A172 (cell line): ENCODE data around the gene ID2. TPM values are rescaled to one million over a fixed set of nuclear protein-coding genes. Genes with fewer than 3 reads are reported as not detected.

Experiments
- DNase-seq: peaks from one replicate; pipeline ENCODE4 v3.0.0-alpha.2; 2015; ENCODE audit warnings: low spot score
- total RNA-seq: library from RNA; depleted of rRNA; stranded (reverse); fragments of >200 nt; shearing (Covaris generic); gene quantifications from 2 replicates; pipeline ENCODE4 v1.2.3, GENCODE V29; 2014

The ID2 gene
- total RNA-seq, 1 experiment from 2014 or later = 98.8 TPM

DNA sequence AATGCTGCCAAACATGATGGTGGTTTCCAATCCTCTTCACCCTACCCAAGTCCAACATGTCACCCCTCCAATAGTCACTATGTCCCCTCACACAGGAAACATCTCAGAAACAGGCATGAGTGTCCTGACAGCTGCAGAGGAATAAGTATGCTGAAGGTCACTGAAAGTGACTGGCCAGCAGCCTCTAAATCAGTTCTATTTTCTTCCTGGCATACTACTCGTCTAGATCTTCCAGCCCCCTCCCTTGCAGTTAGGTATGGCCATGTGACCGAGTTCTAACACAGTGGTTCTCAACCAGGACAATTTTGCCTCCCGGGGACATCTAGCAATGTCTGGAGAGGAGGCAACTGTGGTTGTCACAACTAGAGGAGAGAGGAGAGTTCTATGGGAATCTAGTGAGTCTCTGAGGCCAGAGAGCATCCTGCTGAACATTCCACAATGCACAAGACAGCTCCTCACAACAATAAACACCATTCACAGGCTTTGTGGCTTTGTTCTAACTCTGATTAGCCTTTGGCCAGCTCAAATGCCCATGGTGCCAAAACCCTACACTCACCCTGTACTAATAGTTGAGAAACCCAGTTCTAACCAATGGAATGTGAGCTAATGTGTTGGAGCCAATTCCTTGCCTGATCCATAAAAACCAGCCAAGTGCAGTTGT lies 12.6 kb upstream of the ID2 start:
- DNase-seq = no peak

DNA sequence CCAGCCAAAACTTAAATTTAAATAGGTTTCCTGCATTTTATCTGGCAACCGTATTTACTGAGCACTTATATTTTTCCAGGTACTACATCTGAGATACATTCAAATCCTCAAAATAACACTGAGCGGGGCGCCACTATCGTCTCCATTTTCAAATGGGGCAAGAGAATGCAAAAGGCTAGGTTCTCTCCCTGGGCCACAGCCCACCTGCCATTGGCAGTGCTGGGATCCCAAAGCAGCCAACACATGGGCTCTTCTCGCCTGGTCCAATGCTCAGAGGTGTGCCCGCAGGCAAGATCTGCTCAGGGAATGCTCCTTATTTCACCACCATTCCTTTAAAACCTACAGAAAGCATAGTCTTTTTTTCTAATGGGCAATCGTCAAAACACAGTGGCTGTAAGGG lies 11.3 kb upstream of the ID2 start:
- no peak for DNase-seq

DNA sequence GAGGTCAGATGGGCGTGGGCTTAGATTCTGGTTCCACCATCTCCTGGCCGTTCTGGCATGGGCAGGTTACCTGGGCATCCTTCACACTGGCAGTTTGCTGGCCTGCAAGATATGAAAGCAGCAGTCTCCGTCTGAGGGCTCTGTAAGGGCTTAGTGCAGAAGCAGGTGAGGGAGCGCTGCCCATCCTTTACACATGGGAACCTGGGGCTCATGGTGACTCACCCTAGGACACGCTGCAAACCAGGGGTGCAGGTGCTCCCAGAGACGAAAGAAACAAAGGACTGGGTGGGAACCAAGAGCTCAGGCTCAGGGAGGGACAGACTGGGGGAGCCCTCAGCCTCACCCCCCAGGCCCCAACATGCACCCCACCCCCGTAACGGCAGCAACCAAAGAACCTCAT lies 10.7 kb upstream of the ID2 start:
- DNase-seq = no peak

DNA sequence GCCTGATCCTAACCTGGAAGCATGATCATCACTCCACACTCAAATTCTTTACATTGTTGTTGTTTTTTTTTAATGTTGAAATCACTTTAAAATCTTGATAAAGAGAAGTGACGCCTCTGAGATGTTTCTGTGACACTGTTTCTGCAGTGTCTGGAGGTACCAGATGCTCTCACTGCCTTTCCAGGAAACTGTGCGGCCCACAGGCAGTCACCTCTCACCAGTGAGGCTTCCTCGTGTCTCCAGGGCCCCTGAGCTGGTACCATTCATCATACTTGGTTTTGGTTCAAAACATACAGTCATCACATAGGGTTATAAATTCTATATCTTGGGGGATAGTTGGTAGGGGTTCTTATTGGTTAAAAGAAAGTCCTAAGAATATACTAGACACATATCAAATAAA lies 10.1 kb upstream of the ID2 start:
- DNase-seq = no peak

DNA sequence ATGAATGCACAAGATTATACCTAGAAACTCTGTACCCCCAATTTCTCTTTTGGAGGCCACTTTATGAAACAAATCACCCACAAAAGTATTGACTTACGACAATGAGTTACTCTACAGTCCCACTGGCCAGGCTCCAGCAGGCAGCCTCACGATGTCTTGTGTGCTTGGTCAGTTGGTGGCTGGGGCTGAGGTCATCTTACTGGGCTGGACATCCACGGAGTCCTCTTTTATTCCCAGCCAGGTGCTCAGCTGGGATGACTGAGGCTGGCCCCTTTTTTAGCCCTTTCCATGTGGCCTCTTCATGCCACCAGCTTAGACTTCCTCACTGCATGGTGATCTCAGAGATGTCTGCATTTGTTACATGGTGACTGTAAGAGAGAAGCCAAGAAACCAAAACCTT lies 8.9 kb upstream of the ID2 start:
- no peak for DNase-seq

DNA sequence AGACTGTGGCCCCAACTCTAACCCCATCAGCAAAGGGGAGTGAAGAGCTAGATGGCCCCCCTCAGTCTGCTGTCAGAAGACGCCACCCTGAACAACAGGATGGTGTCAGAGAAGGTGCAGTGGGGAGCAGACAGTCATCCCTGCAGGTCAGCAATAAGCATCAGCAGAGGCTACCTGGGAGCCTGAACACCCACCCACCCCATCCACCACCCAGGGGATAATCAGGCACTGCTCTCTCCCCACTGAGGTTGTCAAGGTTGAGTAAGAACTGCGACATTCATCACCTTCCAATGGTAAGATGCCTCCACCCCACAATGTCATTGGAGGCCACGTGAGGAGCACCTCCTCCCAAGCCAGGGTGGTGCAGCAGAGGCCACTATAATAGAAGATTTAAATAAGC lies 8.5 kb upstream of the ID2 start:
- DNase-seq = no peak

DNA sequence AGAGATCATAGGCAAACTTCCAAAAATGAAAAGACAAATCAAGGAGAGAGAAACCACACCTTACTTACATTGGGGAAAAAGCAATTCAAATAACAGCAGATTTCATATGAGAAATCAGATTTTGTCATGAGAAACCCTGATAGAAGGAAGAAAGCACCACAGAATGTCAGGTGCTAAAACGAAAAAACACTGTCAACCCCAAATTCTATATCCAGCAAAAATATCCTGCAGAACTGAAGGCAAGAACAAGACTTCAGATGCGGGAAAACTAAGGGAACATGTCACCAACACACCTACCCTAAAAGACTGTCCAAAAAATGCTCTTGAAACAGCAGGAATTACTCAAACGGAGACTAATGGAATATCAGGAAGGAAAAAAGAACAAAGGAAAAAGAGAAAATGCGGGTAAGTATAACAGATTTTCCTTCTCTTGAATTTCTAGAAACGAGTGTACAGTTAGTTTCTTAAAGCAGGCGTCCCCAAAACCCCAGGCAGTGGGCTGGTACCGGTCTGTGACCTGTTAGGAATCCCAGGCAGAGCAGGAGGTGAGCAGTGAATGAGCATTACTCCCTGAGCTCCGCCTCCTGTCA lies 7.3 kb upstream of the ID2 start:
- no peak for DNase-seq

DNA sequence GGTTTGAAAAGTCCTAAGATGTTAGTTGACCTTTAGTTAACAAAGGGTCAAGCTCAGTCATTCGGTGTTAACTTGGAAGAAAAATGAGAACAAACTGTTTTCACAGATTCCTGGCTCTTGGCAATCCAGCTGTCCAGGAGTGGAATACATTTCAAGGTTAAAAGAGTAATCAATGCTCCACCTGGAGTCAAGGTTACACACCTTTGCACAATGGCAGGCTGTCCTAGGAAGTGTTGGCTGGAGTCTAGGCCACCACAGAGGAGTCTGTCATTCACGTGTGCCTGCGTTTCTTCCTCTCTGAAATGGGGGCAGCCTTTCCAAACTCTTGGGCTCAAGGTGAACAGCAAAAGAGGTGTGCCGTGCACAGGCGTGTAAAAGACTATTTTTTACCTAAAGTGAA lies 6.3 kb upstream of the ID2 start:
- no peak for DNase-seq

DNA sequence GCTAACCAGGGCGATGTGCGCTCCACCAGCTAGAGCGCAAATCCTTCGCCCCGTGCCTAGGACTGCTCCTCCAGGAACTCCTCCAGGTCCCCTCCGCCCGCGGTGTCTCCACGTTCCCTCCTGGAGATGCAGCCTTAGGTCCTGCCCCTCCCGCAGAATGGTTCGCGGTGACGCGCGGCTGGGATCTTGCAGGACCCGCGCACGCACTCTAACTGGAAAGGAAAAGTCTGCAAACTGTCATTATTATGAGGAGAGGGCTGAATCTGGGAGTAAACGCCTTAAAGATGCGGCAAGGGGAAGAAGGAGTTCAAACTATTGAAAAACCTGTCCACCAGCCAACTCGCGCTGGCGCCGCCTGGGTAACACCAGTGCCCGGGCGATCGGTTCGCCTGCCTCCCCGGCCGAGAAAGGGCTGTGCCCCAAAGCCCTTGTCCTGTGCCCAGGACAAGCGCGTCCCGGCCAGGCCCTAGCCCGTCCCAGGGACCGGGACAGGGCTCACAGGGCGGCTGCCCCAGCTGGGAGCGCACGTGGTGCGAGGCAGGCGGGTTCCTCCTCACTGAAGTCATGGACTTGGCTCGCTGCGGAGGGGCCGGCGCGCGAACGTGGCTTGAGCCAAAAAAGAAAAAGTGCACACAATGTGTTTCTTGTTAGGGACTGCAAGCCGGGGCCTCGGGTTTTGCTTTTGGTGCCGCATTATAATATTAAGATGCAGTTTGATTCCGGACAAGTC lies 5.5 kb upstream of the ID2 start:
- peak; percentile 40 for DNase-seq

DNA sequence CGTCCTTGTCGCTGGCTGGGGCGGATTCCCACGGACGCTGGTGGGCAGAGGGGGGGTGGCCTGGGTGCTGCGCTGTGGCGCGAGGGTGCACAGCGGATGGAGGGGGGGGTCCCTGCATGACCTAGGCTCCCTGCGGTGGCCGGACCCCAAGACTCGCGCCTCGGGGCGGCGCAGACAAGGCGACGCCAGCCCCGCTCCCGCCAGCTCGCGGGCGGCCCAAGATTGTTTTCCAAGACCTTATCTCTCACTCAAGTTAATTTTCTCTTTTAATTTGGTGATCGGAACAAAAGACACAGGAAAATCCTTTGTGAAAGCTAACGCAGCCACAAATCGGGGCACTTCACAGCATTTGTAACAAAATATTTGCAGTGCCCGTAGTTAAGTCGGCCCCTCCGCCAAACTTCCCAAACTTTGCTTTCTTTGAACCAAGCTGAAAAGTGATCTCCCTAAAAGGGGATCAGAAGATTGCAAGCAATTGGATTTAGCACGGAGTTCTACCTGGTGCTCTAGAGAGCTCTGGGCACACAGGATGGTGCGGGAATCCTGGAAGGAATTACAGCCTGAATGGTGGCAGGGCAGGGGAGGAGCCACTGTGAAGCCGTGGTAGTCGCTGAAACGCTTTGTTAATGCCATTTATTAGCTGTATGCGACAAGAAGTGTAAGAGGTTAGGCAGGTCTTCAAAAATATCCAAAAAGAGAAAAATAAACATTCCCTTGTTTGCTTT lies 4.8 kb upstream of the ID2 start:
- DNase-seq = peak; percentile 60

DNA sequence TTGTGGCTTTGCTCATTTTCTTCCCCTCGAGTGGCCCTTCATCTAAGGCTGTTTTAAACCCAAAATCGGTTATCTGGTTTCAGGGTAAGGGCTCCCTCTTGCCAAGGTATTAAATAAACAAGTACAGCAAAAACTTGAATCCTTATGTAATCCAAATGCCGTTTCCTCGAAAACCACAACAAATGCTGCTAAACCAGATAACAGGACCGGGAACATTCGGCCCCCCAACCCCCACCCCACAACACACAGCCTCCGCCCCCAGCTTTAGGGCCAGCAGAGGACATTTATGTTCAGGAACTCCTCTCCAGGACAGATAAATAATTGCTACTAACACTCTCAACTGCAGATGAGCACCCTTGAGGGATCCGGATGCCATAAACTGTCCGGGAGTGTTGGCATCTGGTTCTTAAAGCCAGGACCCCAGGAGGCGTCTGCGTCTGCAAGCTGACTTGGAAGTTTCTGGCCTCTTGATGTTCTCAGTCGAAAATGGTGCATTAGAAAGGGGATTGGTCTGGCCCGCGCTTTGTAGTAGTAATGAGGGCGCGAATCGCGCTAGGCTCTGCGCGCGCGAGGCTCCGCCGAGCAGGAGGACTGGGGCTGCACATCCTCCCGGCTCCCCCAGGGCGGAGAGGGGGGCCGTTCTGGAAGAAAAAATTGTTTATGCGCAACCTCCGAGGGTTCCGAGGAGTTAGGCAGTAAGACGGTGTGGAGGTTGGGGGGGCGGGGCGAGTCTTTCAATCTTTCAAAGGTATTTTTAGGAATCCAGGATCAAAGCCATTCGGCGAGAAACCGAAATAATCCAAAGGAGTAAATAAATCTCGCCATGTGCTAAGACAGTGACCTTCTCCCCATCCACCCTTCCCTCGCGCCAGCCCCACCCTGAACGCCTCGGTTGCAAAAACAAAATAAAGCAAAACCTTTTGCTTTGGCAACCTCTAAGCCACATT lies 3.9 kb upstream of the ID2 start:
- DNase-seq = peak; percentile 67

DNA sequence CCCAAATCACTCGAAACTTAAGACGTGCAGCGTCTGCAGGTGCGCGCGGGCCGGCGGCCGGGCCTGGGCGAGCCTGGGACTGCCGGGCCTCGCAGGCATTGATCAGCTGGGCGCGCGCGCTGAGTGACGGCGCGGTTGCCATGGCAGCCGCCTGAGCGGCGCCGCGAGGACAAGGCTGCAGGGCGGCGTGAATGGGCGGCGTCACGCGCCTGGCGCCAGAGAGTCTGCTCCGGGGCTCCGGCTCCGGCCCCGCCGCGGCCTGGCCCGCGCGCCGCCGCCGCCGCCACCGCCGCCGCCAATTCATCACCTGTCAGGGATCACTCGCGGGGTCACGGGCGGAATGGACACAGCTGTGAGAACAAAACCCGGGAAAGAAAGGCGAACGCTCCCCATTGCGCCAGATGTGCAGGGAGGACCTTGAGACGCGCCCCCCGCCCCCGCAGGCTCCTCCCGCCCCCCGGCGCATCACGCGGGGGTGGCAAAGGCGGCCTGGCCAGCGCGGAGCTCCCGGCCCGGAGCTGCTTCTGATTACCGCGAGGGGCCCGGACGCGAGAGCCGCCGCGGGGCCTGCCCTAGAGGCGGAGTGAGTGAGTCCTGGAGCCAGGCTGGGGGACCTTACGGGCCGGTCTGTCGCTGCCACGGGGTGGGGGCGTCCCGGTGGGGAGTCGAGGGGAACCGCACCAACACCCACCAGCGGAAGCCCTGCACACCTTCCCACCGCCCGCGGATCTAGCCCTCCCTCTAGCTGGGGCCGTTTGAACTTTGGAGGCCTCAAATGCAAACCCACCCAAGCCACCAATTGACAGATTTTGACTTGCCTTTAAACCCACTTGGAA lies 2.9 kb upstream of the ID2 start:
- peak; percentile 87 for DNase-seq

DNA sequence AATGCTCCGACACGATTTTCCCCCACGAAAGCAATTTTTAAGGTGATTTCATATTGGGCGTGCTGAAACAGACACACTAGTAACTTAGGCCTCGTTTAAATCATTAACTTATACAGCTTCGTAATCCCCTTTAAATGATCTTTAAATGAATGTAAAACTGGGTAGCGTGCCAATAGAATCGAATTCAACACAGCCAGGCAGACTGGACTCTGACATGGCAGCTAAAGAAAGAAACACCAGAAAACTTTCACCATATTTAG lies 2.4 kb upstream of the ID2 start:
- DNase-seq = peak; percentile 15

DNA sequence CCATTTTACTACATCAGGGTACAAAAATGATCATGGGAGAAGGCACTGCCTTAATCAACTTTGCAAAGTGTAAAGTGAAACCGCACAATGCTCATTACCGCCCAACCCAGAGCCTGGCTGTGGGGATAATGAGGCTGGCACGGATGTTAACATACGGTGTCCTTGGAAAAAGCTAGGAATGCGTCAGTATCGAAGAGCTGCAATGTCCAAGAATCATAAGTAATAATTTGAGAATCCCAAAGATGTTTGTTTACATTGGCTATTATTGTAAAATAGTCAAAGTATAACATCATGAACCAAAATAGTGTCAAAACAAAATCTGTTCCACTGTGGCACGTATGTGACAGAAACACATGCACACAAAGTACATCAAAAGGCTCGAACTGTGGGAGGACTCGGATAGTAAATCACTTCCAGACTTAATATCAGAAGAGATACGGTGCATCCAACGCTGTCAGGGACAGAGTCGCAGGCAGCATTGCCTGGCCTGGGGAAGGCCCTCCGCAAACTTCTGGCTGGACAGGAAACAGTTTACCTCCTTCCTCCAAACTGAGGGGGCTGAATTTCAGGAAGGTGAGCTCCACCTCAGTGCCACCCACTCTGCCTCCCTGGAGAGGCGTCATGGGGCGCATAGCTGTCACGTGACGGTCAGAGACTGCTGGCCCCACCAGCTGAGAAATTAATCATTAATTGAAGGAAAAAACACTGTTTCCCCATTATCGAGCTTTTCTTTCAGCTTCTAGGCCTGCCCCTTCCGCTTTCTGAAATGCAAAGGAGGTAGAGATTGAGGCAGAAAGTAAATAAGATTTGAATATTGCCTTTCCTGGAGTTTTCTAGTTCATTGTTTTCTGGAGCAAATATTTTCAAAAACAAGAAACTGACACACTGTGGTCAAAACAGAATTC lies 1.8 kb upstream of the ID2 start:
- peak; percentile 48 for DNase-seq

DNA sequence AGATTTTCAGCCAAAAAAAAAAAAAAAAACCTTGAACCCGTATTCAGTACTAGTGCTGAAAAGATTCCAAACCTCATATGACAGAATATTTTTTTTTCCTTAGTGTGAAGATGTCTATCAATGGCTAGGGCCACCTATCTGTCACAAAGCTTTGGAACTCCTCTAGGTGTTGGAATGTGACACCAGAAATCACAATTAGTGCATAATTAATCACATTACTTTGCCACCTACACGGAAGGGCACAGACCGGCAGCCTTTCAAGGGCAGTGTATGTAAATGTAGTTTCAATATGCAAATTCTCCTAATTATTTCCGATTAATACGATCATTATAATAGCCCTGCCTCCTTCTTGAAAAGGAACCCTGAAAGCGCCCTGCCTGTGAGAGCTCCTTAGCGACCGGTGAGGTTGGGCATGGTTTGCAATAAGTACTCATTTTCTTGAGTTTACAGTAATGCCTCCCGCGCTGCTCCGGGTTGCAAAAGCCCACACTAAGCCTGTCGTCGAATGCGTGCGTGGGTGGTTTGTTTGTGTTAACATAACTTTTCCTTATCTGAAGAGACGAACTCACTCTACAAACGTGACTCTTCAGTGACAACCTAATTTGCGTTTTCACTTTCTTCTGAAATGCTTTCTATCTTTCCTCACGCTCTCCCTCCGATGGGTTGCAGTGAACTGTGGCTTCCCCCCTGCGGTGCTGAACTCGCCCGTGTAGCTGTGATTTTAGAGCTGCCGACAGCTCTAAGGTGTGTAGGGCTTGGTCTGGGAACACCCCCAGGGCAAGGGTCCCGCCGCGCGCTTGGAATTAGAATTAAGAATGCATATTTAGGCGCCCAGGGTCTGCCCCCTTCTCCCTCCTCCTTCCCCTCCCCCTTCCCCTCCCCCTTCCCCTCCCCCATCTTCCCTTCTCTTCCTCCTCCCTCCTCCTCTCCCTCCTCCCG lies 765 bp upstream of the ID2 start:
- peak; percentile 64 for DNase-seq

DNA sequence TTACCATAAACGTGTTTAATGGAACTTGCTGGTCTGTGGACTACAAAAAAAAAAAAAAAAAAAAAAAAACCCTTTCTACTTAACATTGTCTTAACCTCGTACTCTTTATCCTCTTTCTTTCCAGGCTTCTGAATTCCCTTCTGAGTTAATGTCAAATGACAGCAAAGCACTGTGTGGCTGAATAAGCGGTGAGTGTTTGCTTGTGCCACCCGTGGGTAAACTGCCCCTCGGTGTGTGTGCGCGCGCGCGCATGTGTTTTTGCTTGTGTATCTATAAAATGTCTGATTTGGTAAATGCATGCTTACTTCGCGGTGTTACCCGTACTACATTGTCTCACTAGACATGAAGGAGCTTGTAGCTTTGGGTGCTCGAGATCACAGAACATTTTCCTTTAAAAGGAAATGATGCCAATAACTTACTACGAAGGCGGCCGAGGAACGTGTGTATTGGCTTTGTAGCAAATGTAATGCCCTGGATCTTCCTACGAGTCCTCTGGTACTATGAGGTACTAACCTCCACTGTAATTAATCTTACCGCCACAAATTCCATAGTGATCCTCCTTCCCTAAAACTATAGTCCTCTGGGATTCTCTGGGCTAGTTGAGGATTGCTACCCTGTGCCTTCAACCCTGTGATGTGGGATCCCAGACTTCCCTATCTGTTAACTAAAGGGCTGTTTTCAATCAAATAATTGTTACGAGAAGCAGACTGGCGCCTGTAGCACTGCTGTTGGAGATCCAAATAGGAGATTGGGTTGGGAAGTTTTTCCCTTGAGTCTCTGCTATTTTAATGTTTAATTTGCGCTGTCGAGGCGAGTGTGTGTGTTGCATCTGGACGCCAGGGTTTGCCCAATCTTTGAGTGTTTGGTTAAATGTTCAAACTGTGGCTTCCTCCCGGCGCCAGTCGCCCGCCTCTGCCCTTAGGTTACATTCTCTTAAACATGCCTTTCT lies 1.1 kb downstream of the ID2 start:
- peak; percentile 39 for DNase-seq

DNA sequence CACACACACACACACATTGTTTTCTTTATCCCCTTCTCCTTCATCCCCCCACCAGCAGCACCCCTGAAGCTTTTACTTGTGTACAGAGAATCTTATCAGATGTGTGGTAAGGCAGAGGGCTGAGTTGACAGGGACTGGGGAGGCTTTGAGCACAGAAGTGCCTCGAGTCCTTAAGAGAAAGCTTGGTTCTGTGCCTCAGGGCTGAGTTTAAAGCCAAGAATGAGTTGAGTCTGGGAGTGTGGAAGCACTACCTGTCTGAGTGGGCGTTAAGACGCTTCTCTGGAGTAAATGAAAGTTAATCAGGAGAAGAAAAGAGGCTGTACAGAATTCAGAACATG lies 2.7 kb downstream of the ID2 start:
- no peak for DNase-seq
